GM18951 (cell line): ENCODE data around the gene SPINT2.

ENCODE experiments used
- POLR2A ChIP-seq: IDR thresholded peaks from 4 replicates; pipeline ENCODE4 v1.6.1; 2011; ENCODE audit warnings: mild to moderate bottlenecking; ENCODE audit not compliant: insufficient read length, insufficient read depth; ENCODE audit errors: extremely low read depth
- in situ Hi-C: fragments of 300-500 bp; cut with MboI; formaldehyde crosslinking; loops from one replicate; pipeline ENCODE4 v1.12.0; 2022; ENCODE audit warnings: low sequenced_read_pairs, mixed read lengths, inconsistent platforms; ENCODE audit not compliant: unreplicated experiment

SPINT2 gene

GRCh38 chr19:38304352-38304865, 40.0 kb downstream of the SPINT2 start:
- in situ Hi-C loops = no loop called here
- no peak for TF ChIP-seq POLR2A

GRCh38 chr19:38304866-38305429, 40.6 kb downstream of the SPINT2 start:
- in situ Hi-C loops = no loop called here
- TF ChIP-seq POLR2A = no peak

- TF ChIP-seq POLR2A = no peak
- in situ Hi-C loops = no loop called here
Measured at GRCh38 chr19:38306236-38306635, 41.9 kb downstream of the SPINT2 start.

- in situ Hi-C loops = no loop called here
- no peak for TF ChIP-seq POLR2A
Measured at GRCh38 chr19:38307076-38307475, 42.7 kb downstream of the SPINT2 start.

GRCh38 chr19:38307597-38307996, 43.2 kb downstream of the SPINT2 start:
- in situ Hi-C loops = no loop called here

GRCh38 chr19:38308006-38308766, 43.8 kb downstream of the SPINT2 start:
- no peak for TF ChIP-seq POLR2A
- in situ Hi-C loops = no loop called here

More at GRCh38 chr19:38307597-38307996, 43.2 kb downstream of the SPINT2 start:
- TF ChIP-seq POLR2A = no peak

GRCh38 chr19:38308926-38309614, 44.7 kb downstream of the SPINT2 start:
- no peak for TF ChIP-seq POLR2A
- in situ Hi-C loops = no loop called here

GRCh38 chr19:38309615-38310278, 45.4 kb downstream of the SPINT2 start:
- in situ Hi-C loops = loop anchor here (10.0 kb wide), 1 partner anchor 415 kb away; no protein-coding TSS in a partner anchor
- no peak for TF ChIP-seq POLR2A

- no peak for TF ChIP-seq POLR2A
- in situ Hi-C loops = loop anchor here (10.0 kb wide), 1 partner anchor 415 kb away; no protein-coding TSS in a partner anchor
Measured at GRCh38 chr19:38310279-38310670, 45.9 kb downstream of the SPINT2 start.

- in situ Hi-C loops = loop anchor here (10.0 kb wide), 1 partner anchor 416 kb away; no protein-coding TSS in a partner anchor
- TF ChIP-seq POLR2A = no peak
Measured at GRCh38 chr19:38310986-38311385, 46.6 kb downstream of the SPINT2 start.

GRCh38 chr19:38315657-38316476, 51.5 kb downstream of the SPINT2 start, which contains the start of gene YIF1B:
Gene YIF1B, minus strand, starts transcription at chr19:38315947. Its CDS starts 30 bp downstream, at chr19:38315917.
- peak; percentile 47 for TF ChIP-seq POLR2A
- in situ Hi-C loops = loop anchor here (10.0 kb wide), 1 partner anchor 421 kb away; no protein-coding TSS in a partner anchor

- in situ Hi-C loops = loop anchor here (10.0 kb wide), 1 partner anchor 422 kb away; no protein-coding TSS in a partner anchor
- TF ChIP-seq POLR2A = no peak
Measured at GRCh38 chr19:38316477-38317067, 52.2 kb downstream of the SPINT2 start.

- in situ Hi-C loops = loop anchor here (10.0 kb wide), 1 partner anchor 422 kb away; no protein-coding TSS in a partner anchor
- no peak for TF ChIP-seq POLR2A
Measured at GRCh38 chr19:38317104-38317612, 52.8 kb downstream of the SPINT2 start.
